Cardiac muscle cell (in vitro differentiated cells and primary cell): ENCODE results near the gene SVOP. TPM values are rescaled to one million over a fixed set of nuclear protein-coding genes. Genes with fewer than 3 reads are reported as not detected.

ENCODE experiments used
- DNase-seq, 2 donors: peaks; one replicate each; pipeline versions ENCODE4 v3.0.0 to v3.0.0-alpha.2; 2010 to 2017; ENCODE audit warnings: low read depth in 1 of 2, low spot score in 1 of 2
- H3K27ac ChIP-seq: fragments of 200-600 bp; sonication (generic); 2 replicates; pipeline ENCODE4 v1.5.1; 2016
- H3K27me3 ChIP-seq: fragments of 200-600 bp; sonication (generic); 2 replicates; pipeline ENCODE4 v1.6.0; 2016; ENCODE audit warnings: control low read depth
- H3K36me3 ChIP-seq: fragments of 200-600 bp; sonication (generic); 2 replicates; pipeline ENCODE4 v1.5.1; 2016; ENCODE audit warnings: control low read depth
- H3K4me1 ChIP-seq: fragments of 200-600 bp; sonication (generic); 2 replicates; pipeline ENCODE4 v1.8.1; 2017; ENCODE audit warnings: low read depth, mild to moderate bottlenecking, mixed run types
- H3K4me3 ChIP-seq: fragments of 200-600 bp; sonication (generic); 2 replicates; pipeline ENCODE4 v1.5.1; 2016; ENCODE audit warnings: mild to moderate bottlenecking
- H3K9me3 ChIP-seq: fragments of 200-600 bp; sonication (generic); 2 replicates; pipeline ENCODE4 v1.5.1; 2017; ENCODE audit warnings: low read depth, mild to moderate bottlenecking, control low read depth
- polyA plus RNA-seq: library from polyadenylated mRNA; unstranded; fragments of >200 nt; fragmentation: Nextera tagmentation; extraction: Ambion mirVana; gene quantifications from 2 replicates; pipeline ENCODE4 v1.2.1, GENCODE V29; 2016
- total RNA-seq: library from RNA; depleted of rRNA; stranded (reverse); fragments of >200 nt; gene quantifications from 2 replicates; pipeline ENCODE4 v1.2.3, GENCODE V29; 2016
- TF ChIP-seq, protein P1 (sequence below): IDR thresholded peaks from 2 replicates; pipeline ENCODE4 v1.5.1; 2012; ENCODE audit warnings: low read depth, mild to moderate bottlenecking, low read length

Gene SVOP, protein sequence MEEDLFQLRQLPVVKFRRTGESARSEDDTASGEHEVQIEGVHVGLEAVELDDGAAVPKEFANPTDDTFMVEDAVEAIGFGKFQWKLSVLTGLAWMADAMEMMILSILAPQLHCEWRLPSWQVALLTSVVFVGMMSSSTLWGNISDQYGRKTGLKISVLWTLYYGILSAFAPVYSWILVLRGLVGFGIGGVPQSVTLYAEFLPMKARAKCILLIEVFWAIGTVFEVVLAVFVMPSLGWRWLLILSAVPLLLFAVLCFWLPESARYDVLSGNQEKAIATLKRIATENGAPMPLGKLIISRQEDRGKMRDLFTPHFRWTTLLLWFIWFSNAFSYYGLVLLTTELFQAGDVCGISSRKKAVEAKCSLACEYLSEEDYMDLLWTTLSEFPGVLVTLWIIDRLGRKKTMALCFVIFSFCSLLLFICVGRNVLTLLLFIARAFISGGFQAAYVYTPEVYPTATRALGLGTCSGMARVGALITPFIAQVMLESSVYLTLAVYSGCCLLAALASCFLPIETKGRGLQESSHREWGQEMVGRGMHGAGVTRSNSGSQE
- not detected in 2 replicates for total RNA-seq
- polyA plus RNA-seq: not detected in 2 replicates

DNA sequence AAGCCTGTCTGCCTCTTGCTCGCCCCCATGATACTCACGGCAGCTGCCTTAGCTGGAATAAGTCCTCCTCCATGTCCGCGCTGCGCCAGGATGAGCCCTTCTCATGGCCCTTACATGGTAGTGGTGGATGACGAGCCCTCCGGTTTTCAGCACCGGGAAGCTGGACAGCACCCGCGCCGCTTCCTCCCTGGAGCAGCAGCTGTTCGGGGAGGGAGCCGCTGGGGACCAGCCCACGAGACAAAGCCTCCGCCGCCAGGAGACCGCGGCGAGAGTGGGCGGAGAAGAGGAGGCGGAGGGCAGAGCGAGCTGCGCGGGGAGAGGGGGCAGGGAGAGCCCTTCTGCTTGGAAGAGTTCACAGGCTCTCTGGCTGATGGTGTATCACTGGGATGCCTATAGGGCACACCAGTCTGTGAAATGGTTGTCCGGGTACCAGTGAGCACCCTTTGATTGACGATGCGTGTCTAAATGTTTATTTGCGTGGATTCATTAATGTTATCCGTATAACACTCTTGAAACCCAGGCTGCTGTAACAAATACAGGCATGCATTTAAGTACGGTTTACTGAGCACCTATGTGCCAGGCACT, at the start of gene SVOP:
SVOP (minus strand) TSS at position 273 of the 585 bp plus-strand sequence; CDS start at position 73, 200 bp downstream.
- H3K9me3 ChIP-seq: no peaks in the 10 kb centered on the region
- TF ChIP-seq, protein P1, sequence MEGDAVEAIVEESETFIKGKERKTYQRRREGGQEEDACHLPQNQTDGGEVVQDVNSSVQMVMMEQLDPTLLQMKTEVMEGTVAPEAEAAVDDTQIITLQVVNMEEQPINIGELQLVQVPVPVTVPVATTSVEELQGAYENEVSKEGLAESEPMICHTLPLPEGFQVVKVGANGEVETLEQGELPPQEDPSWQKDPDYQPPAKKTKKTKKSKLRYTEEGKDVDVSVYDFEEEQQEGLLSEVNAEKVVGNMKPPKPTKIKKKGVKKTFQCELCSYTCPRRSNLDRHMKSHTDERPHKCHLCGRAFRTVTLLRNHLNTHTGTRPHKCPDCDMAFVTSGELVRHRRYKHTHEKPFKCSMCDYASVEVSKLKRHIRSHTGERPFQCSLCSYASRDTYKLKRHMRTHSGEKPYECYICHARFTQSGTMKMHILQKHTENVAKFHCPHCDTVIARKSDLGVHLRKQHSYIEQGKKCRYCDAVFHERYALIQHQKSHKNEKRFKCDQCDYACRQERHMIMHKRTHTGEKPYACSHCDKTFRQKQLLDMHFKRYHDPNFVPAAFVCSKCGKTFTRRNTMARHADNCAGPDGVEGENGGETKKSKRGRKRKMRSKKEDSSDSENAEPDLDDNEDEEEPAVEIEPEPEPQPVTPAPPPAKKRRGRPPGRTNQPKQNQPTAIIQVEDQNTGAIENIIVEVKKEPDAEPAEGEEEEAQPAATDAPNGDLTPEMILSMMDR: peak; percentile 2
- no peak within 1 kb of the TSS for H3K4me3 ChIP-seq
- no peaks in the 10 kb centered on the region for H3K27me3 ChIP-seq
- H3K27ac ChIP-seq: no peak within 1 kb of the TSS
- no peaks in the 10 kb centered on the region for H3K4me1 ChIP-seq
- peak; percentile 94 to 95 for DNase-seq
- no peaks in the 10 kb centered on the region for H3K36me3 ChIP-seq

DNA sequence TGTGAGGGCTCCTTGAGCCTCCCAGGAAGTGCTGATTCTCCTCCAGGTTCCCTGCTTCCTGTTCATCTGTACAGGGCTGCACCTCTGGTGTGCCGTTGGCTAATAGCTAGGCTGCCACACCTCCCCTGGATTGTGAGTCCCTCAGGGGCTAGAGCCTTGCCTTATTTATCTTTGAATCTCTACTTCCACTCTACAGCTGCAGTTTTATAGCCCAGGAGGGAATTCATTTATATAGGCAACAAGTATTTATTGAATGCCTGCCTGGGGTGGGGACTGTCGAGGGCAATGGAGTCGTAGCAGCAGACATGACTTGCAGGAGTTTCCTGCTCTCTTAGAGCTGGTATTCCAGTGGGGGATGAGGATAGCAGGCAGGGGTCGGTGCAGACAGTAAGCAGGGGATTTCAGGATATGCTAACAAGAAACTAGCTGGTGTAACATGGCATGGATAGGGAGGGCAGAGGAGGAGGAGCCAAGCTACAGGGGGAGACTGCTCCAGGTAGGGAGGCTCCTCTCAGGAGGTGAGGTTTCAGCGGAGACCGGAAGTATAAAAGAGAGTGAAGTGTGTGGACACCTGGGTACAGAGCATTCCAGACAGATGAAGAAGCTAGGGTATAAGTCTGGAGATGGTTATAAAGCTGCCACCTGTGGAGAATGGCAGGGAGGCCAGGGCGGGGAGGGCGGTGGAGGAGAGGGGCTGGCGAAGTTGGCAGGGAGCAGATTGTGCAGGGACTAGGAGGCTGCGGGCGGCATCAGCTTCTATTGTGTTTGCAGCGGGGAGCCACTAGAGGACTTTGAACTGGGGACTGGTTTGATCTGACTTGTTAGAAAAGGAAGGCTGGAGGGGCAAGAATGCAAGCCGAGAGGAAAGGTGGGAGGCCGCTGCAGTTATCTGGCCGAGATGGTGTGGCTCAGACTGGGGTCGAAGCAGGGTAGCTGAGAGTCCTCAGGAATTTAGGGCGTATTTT, 48.7 kb upstream of the SVOP start:
- no peaks in the 10 kb centered on the region for H3K4me1 ChIP-seq
- H3K9me3 ChIP-seq: no peaks in the 10 kb centered on the region
- H3K27ac ChIP-seq: no peak overlapping the region
- no peaks in the 10 kb centered on the region for H3K27me3 ChIP-seq
- DNase-seq: peak in 1 of 2 donors; percentile 1
- TF ChIP-seq, protein P1: no peak
- H3K36me3 ChIP-seq: peaks cover 45% of the 10 kb centered on the region
- H3K4me3 ChIP-seq: no peak overlapping the region

DNA sequence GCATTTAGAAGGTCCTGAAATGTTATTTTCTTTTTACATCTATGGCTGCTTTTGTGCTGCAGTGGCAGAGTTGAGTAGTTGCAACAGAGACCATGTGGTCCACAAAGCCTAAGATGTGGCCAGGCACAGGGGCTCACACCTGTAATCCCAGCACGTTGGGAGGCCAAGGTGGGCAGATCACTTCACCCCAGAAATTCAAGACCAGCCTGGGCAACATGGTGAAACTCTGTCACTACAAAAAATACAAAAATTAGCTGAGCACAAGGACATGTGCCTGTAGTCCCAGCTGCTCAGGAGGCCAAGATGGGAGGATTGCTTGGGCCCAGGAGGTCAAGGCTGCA, 45.0 kb upstream of the SVOP start:
- Histone ChIP-seq H3K9me3 (no peaks in the 10 kb centered on the region), H3K4me3 (no peak overlapping the region), H3K4me1 (no peaks in the 10 kb centered on the region), H3K27me3 (no peaks in the 10 kb centered on the region), H3K27ac (no peak overlapping the region), H3K36me3 (peaks cover 21% of the 10 kb centered on the region)
- DNase-seq: no peak
- TF ChIP-seq, protein P1: no peak

DNA sequence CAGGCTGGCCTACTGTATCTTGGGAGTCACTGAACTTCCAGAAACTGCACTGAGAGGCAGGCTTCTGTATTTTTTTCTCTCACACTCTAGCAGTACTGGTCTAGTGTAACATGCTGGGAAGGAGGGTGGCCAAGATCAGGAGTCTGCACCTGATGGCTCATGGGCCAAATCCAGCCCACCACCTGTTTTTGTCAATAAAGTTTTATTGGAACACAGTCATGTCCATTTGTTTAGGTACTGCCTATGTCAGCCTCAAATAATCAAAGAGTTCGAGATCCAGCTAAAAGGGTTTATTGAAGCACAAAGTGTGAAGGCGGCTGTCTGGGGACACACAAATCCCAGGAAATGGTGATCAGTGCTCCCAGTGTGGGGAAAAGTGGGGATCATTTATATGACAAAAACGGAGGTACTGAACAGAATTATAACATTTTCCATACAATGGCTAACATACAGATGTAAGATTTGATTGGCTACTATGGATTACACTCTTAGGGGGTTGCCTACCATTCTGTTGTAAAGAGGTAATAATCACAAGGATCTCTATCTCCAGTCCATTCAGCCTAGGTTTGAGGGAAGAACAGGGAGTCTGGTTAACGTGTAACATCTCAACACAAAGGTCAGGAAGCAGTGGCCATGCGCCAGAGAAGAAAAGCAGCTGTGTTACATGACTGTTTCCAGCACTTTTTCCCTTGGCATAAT, 44.4 kb upstream of the SVOP start:
- DNase-seq: no peak

More for the DNA sequence above, 44.4 kb upstream of the SVOP start:
- Histone ChIP-seq H3K36me3 (peaks cover 22% of the 10 kb centered on the region), H3K4me1 (no peaks in the 10 kb centered on the region), H3K27ac (no peak overlapping the region), H3K4me3 (no peak overlapping the region), H3K9me3 (no peaks in the 10 kb centered on the region), H3K27me3 (no peaks in the 10 kb centered on the region)
- TF ChIP-seq, protein P1: no peak
